ENCODE data around the gene BRD9.
"Not testable (repeated sequence)": the region's sequence is repeated elsewhere in the genome, so short reads cannot be mapped to it uniquely, and the experiment has no call there.

The BRD9 gene

GRCh38 chr5:892394-893136 lies at the start of gene BRD9, which contains the start of gene TRIP13:
TSS of gene BRD9 (minus strand) at chr5:892801. CDS start at chr5:892657, 144 bp downstream.
TSS of gene TRIP13 (plus strand) at chr5:892884. CDS start at chr5:892999, 115 bp downstream.
- DNase-seq = peak; percentile 83 to 91 (median 90)

DNA sequence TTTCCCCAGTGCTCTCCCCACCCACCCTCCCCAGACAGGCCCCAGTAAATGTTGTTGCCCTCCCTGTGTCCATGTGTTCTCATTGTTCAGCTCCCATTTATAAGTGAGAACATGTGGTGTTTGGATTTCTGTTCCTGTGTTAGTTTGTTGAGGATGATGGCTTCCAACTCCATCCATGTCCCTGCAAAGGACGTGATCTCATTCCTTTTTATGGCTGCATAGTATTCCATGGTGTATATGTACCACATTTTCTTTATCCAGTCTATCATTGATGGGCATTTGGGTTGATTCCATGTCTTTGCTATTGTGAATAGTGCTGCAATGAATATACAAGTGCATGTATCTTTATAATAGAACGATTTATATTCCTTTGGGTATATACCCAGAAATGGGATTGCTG lies 48.1 kb upstream of the BRD9 start:
- not testable (repeated sequence) for DNase-seq

GRCh38 chr5:939368-939767 lies 46.8 kb upstream of the BRD9 start:
- DNase-seq = no peak

GRCh38 chr5:937151-937924 lies 44.7 kb upstream of the BRD9 start:
- no peak for DNase-seq

GRCh38 chr5:936149-937144 lies 43.8 kb upstream of the BRD9 start:
- DNase-seq = no peak

DNA sequence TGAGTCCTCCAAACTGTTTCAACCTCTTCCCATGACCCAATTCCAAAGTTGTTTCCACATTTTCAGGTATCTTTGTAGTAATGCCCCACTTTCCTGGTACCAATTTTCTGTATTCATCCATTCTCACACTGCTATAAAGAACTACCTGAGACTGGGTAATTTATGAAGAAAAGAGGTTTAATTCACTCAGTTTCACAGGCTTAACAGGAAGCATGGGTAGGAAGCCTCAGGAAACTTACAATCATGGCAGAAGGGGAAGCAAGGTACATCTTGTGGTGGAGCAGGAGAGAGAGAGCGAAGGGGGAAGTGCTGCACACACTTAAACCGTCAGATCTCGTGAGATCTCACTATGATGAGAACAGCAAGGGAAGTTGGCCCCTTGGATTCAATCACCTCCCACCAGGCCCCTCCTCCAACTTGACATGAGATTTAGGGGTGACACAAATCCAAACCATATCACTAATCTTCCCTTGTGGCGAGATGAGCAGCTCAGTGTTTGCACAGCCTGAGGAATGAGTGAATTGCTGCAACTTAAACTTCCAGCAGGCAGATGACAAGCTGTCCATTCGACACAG lies 43.0 kb upstream of the BRD9 start:
- no peak for DNase-seq

DNA sequence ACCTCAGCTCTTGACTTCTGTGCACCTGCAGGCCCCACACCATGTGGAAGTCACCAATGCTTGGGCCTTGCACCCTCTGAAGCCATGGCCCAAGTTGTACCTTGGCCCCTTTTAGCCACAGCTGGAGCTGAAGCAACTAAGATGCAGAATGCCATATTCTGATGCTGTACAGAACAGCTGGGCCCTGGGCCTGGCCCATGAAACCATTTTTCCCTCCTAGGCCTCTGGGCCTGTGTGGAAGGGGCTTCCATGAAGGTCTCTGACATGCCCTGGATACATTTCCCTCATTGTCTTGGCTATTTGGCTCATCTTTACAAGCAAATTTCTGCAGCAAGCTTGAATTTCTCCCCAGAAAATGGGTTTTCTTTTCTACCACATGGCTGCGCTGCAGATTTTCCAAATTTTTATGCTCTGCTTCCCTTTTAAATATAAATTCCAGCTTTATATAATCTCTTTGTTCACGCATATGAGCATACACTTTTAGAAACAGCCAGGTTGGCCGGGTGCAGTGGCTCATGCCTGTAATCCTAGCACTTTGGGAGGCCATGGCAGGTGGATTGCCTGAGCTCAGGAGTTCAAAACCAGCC lies 41.9 kb upstream of the BRD9 start:
- DNase-seq = not testable (repeated sequence)

DNA sequence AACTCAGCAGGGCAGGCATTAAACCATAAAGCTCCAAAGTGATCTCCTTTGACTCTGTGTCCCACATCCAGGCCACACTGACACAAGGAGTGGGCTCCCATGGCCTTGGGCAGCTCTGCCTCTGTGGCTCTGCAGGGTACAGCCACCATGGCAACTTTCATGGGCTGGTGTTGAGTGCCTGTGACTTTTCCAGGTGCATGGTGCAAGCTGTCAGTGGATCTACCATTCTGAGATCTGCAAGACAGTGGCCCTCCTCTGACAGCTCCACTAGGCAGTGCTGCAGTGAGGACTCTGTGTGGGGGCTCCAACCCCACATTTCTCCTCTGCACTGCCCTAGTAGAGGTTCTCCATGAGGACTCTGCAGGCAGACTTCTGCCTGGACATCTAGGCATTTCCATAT lies 41.4 kb upstream of the BRD9 start:
- DNase-seq = not testable (repeated sequence)

DNA sequence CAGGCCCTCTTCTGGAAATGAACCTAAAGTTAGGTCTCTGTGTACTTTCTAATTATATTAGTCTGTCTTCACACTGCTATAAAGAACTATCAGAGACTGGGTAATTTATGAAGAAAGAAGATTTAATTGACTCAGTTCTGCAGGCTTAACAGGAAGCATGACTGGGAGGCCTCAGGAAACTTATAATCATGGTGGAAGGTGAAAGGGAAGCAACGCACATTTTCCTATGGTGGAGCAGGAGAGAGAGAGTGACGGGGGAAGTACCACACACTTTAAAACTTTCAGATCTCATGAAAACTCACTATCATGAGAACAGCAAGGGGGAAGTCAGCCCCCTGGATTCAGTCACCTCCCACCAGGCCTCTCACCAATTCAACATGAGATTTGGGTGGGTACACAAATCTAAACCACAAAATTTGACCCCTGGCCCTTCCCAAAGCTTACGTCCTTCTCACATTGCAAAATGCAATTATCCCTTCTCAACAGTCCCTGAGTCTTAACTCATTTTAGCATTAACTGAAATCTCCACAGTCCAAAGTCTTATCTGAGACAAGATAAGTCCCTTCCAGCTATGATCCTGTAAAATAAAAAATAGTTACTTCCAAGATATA lies 40.8 kb upstream of the BRD9 start:
- DNase-seq = no peak

- no peak for DNase-seq
Observed at GRCh38 chr5:932628-933250, 40.1 kb upstream of the BRD9 start.

DNA sequence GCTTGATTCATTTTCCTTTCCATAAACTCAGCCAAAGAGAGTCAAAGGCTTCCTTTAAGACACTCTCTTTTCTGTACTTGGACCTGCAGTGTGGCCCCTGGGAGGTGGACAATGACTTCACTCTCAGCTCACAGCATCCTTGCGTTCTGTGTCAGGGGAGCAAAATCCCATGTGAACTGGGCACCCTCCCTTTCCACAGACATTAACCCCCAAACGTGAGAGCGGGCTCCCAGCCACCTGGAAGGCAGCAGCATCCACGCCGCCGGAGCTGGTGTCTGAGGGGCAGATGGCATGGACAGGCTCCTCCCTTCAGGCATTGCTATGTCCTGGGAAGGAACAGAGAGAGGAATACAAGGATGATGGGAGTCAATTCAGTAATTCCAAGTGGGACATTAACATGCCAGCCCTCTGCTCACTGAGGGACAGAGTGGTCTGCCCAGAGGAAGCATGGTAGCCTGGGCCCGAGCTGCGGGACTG lies 39.6 kb upstream of the BRD9 start:
- no peak for DNase-seq

DNA sequence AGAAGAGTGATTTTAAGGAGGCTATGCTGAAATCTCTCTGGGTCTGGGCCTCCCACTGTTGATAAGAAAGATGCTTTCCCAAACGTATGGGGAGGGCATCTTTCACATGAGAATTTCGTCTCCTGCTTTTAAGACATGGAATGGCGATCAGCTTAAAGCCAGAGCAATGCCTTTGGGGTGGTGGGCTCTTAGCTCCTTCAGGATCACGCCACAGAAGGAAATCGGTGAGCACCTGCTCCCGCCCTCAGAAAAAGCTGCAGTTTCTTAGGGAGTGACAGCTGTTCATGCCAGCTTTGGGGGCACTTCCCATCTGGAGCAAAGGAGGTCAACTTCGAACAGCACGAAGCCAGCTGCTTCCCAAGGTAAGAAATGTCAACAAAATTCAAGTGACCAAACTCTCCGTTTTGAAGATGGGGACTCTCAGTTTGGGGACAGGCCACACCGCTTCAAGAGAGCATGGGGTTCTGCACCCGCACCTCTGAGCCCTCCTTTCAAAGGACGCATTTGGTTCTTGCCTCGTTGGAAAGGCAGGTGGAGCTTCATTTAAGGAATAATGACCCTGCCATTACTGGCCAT lies 39.1 kb upstream of the BRD9 start:
- no peak for DNase-seq

DNA sequence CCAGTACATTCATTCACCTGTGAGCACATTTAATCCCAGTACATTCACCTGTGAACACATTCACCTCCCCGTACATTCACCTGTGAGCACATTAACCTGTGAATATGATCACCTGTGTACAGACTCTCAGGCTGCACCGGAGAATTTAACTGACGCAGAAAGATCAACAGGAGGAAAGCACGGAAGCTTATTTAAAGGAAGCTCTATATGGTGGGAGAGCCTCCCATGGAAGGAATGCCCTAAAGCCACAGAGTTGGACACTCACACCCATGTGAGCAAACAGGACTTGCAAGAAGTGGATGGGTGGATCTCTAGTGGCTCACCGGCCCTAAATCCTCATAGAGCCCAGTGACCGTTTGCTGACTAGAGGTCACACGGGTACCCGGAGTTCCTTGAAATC lies 38.3 kb upstream of the BRD9 start:
- DNase-seq = no peak

GRCh38 chr5:929596-929995 lies 37.0 kb upstream of the BRD9 start:
- DNase-seq = no peak

DNA sequence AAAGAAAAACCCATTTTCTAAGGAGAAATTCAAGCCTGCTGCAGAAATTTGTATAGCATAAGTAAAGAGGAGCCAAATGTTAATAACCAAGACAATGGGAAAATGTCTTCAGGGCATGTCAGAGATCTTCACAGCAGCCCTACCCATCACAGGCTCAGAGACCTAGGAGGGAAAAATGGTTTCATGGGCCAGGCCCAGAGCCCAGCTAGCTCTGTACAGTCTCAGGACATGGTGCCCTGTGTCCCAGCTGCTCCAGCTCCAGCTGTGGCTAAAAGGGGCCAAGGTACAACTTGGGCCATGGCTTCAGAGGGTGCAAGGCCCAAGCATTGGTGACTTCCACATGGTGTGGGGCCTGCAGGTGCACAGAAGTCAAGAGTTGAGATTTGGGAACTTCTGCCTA lies 36.6 kb upstream of the BRD9 start:
- not testable (repeated sequence) for DNase-seq

GRCh38 chr5:927172-928015 lies 34.8 kb upstream of the BRD9 start:
- no peak for DNase-seq

- no peak for DNase-seq
Observed at GRCh38 chr5:926417-927171, 34.0 kb upstream of the BRD9 start.

DNA sequence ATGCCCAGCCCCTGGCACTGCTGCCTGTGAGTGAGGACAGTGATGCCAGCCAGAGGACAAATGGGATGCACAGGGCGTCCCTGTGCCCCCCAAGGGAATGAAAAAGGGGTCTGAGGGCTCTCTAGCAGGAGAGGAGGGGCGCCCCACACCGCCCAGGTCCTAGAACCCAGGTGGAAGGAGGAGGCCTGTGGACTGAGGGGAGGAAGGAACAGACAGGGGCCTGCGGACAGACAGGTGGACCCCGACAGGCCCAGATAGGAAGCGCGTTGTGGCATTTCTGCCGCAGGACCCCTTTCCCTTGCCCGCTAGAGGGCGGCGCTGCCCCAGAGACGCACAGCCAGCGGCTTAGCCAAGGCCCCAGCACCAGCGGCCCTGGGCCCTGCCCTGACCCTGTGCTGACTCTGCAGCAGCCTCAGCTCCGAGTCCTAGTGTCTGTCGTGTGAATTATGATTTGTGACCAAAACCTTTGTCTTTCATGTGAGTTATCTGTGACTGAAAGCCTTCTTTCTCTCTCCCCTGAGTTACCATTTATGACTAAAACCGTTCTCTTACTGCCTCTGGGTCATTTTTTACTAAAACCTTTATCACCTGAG lies 30.8 kb upstream of the BRD9 start:
- peak; percentile 70 to 81 (median 79) for DNase-seq

All from NCI-H1417 (cell line).